ENCODE data around the gene PLEKHA8.

DNA sequence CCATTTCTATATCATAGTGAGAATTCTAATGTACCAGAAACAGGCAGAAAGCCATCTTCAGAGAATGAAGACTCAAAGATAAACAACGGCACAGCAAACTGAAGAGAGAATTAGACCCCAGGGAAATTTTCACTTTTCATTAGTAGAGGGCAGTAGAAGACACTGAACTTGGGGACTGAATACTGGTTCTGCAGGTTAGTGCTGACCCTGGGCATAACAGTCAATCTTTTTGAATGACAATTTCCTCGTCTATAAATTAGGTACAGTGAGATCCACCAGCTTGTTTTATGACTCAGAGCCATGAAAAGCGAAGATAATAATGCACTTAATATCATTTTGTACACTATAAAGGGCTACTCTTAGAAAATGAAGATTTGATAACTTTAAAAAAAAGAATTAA is 15.5 kb upstream of the PLEKHA8 start:
- TF ChIP-seq, protein P1, sequence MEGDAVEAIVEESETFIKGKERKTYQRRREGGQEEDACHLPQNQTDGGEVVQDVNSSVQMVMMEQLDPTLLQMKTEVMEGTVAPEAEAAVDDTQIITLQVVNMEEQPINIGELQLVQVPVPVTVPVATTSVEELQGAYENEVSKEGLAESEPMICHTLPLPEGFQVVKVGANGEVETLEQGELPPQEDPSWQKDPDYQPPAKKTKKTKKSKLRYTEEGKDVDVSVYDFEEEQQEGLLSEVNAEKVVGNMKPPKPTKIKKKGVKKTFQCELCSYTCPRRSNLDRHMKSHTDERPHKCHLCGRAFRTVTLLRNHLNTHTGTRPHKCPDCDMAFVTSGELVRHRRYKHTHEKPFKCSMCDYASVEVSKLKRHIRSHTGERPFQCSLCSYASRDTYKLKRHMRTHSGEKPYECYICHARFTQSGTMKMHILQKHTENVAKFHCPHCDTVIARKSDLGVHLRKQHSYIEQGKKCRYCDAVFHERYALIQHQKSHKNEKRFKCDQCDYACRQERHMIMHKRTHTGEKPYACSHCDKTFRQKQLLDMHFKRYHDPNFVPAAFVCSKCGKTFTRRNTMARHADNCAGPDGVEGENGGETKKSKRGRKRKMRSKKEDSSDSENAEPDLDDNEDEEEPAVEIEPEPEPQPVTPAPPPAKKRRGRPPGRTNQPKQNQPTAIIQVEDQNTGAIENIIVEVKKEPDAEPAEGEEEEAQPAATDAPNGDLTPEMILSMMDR (conservative IDR thresholded peaks at IDR 0.05; ENCODE audit: low read length) = no peak
- no peak for TF ChIP-seq EZH2phosphoT487 (IDR thresholded peaks at IDR 0.05; ENCODE audit: borderline replicate concordance, low read depth, low read length)
